ENCODE measurements around the gene PRPF6.

- TF ChIP-seq EP300 (IDR thresholded peaks at IDR 0.05) (no peak), CTCF (IDR thresholded peaks at IDR 0.05) (no peak)
Measured at GRCh38 chr20:64035066-64035932, 54.4 kb downstream of the PRPF6 start.

Data from upper lobe of left lung (tissue), 4 donors.